Measurements from ENCODE around the gene KNSTRN.
A peak's percentile ranks its signal among the peaks of the same experiment; 100 is the strongest.

KNSTRN gene

DNA sequence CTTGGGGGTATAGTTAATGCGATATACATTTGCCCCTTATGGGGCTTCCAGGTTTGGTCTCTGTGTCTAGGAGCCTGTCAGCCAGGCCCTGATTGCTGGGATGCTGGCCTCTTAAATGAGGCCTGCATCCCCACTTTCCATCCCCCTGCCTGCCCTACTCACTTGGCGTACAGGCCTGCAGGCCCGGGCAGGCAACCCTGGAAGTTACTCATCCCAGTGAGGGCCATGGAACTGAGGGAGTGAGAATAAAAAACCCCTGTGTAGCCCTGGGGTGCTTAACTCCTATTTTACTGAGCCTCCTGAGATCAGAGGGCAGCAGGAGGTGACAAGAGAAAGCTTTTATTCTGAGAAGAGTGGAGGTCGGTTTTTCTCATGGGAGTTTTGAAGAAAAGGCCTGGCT lies 22.5 kb upstream of the KNSTRN start:
- Histone ChIP-seq H3K4me1 (ENCODE audit: control insufficient read depth, insufficient read depth, low read length) (peaks cover 4% of the 10 kb centered on the region), H3K27me3 (ENCODE audit: control insufficient read depth, insufficient read depth, low read length) (peaks cover 48% of the 10 kb centered on the region), H3K4me3 (ENCODE audit: low read depth, low read length) (no peak overlapping the region), H3K36me3 (ENCODE audit: control insufficient read depth, insufficient read depth, low read length) (no peaks in the 10 kb centered on the region), H3K9ac (ENCODE audit: low read depth, low read length) (no peak overlapping the region), H3K9me3 (ENCODE audit: control insufficient read depth, insufficient read depth, low read length) (no peaks in the 10 kb centered on the region)

DNA sequence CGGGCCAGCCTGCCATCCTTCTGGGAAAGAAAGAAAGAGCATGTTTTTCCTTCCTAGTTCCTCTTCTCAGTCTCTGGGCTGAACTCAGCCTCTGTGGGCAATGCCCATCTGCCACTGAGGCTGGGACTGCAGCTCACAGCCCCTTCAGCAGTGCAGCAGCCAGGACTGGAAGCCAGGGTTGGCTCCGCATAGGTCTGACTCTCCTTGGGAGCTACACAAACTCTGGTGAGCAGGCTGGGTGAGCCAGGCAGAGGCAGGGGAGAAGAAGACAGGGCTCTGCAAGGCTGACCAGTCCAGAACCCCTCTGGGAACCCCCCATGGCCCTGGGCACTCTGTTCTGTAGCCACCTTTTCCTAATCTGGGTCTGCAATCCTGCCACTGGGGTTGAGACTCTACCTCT lies 20.9 kb upstream of the KNSTRN start:
- no peaks in the 10 kb centered on the region for H3K9me3 ChIP-seq (ENCODE audit: control insufficient read depth, insufficient read depth, low read length)
- H3K4me1 ChIP-seq (ENCODE audit: control insufficient read depth, insufficient read depth, low read length): peaks cover 4% of the 10 kb centered on the region
- peaks cover 46% of the 10 kb centered on the region for H3K27me3 ChIP-seq (ENCODE audit: control insufficient read depth, insufficient read depth, low read length)
- H3K9ac ChIP-seq (ENCODE audit: low read depth, low read length): no peak overlapping the region
- no peak overlapping the region for H3K4me3 ChIP-seq (ENCODE audit: low read depth, low read length)
- no peaks in the 10 kb centered on the region for H3K36me3 ChIP-seq (ENCODE audit: control insufficient read depth, insufficient read depth, low read length)

DNA sequence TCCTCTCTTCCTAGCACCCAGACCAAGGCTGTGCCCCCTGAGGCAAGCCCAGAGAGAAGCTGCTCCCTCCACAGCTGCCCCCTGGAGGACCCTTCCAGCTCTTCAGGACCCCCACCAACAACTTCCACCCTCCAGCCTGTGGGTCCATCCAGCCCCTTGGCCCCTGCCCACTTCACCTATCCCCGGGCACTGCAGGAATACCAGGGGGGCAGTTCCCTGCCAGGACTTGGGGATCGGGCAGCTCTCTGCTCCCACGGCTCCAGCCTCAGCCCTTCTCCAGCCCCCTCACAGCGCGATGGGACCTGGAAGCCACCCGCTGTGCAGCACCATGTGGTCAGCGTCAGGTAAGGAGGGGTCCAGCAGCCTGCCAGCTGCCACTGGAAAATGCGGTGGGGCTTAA lies 18.9 kb upstream of the KNSTRN start:
- no peak overlapping the region for H3K4me3 ChIP-seq (ENCODE audit: low read depth, low read length)
- no peaks in the 10 kb centered on the region for H3K9me3 ChIP-seq (ENCODE audit: control insufficient read depth, insufficient read depth, low read length)
- peaks cover 56% of the 10 kb centered on the region for H3K27me3 ChIP-seq (ENCODE audit: control insufficient read depth, insufficient read depth, low read length)
- no peaks in the 10 kb centered on the region for H3K36me3 ChIP-seq (ENCODE audit: control insufficient read depth, insufficient read depth, low read length)
- peaks cover 4% of the 10 kb centered on the region for H3K4me1 ChIP-seq (ENCODE audit: control insufficient read depth, insufficient read depth, low read length)
- no peak overlapping the region for H3K9ac ChIP-seq (ENCODE audit: low read depth, low read length)

DNA sequence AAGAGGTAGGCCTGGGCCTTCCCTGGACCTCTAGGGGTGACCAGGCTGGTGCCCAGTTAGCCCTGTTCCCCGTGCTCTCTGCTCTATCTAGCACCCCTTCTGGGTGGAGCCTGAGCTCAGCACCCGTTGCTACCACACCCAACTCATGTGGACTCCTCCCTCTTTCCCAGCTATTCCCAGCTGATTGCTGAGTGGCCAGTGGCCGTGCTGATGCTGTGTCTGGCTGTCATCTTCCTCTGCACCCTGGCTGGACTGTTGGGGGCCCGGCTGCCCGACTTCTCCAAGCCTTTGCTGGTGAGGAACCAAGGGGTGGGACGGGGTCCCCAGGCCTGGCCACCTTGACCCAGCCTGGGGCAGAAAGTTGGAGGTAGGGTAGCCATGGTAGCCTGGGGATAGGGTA lies 18.3 kb upstream of the KNSTRN start:
- Histone ChIP-seq H3K27me3 (ENCODE audit: control insufficient read depth, insufficient read depth, low read length) (peaks cover 57% of the 10 kb centered on the region), H3K4me1 (ENCODE audit: control insufficient read depth, insufficient read depth, low read length) (peaks cover under 1% of the 10 kb centered on the region), H3K9me3 (ENCODE audit: control insufficient read depth, insufficient read depth, low read length) (no peaks in the 10 kb centered on the region), H3K4me3 (ENCODE audit: low read depth, low read length) (no peak overlapping the region), H3K36me3 (ENCODE audit: control insufficient read depth, insufficient read depth, low read length) (no peaks in the 10 kb centered on the region), H3K9ac (ENCODE audit: low read depth, low read length) (no peak overlapping the region)

DNA sequence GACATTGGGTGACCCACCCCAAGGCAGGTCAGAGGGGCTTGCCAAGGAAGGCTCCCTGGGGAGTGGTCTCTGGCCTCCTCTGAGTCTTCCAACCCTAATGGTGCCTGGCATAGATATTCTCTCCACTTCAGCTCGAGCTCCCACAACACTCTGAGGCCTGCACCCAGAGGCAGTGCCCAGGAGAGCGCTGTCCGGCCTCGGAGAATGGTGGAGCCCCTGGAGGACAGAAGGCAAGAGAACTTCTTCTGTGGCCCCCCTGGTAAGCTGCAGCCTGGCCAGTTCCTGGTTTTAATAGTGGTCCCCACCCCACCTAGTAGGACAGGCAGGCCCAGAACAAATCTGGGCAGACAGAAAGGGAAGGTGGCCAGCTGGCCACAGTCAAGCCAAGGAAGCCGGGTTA lies 17.5 kb upstream of the KNSTRN start:
- no peaks in the 10 kb centered on the region for H3K9me3 ChIP-seq (ENCODE audit: control insufficient read depth, insufficient read depth, low read length)
- H3K27me3 ChIP-seq (ENCODE audit: control insufficient read depth, insufficient read depth, low read length): peaks cover 52% of the 10 kb centered on the region
- H3K36me3 ChIP-seq (ENCODE audit: control insufficient read depth, insufficient read depth, low read length): no peaks in the 10 kb centered on the region
- no peak overlapping the region for H3K4me3 ChIP-seq (ENCODE audit: low read depth, low read length)
- H3K4me1 ChIP-seq (ENCODE audit: control insufficient read depth, insufficient read depth, low read length): no peaks in the 10 kb centered on the region
- no peak overlapping the region for H3K9ac ChIP-seq (ENCODE audit: low read depth, low read length)

DNA sequence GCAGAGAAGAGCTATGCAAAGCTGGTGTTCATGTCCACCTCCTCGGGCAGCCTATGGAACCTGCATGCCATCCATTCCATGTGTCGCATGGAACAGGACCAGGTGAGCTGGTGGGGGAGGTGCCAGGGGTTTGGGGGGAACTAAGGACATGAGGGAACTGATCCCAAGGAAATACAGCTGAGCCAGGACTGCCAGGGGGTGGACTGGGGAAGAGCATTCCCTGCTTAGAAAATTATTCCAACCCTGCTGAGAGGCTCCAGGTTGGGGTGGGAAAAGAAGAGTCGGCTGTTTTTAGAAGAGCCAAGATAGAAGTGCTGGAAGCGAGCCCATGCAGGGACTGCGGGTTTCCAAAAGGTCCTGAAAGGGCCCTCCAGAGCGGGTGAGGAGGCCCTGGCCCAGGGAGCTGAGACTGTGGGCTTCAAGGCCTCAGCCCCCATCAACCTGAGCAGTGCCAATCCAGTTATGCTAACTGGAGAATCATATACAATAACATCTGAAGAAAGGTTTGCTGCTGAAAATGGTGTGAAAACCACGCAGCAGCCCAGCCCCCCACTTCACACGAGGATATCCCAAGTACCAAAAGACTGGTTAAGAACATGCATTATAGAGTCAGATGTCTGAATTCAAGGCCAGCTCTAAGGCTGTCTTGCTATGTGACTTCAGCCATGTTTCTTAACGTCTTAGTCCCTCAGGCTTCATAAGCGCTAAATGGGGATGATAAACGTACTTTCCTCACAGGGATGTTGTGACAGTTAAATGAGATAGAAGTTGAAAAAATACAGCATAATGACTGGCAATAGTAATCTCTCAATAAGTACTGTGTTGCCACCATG lies 16.7 kb upstream of the KNSTRN start:
- Histone ChIP-seq H3K4me1 (ENCODE audit: control insufficient read depth, insufficient read depth, low read length) (no peaks in the 10 kb centered on the region), H3K4me3 (ENCODE audit: low read depth, low read length) (no peak overlapping the region), H3K27me3 (ENCODE audit: control insufficient read depth, insufficient read depth, low read length) (peaks cover 57% of the 10 kb centered on the region), H3K9ac (ENCODE audit: low read depth, low read length) (no peak overlapping the region), H3K36me3 (ENCODE audit: control insufficient read depth, insufficient read depth, low read length) (no peaks in the 10 kb centered on the region), H3K9me3 (ENCODE audit: control insufficient read depth, insufficient read depth, low read length) (no peaks in the 10 kb centered on the region)

DNA sequence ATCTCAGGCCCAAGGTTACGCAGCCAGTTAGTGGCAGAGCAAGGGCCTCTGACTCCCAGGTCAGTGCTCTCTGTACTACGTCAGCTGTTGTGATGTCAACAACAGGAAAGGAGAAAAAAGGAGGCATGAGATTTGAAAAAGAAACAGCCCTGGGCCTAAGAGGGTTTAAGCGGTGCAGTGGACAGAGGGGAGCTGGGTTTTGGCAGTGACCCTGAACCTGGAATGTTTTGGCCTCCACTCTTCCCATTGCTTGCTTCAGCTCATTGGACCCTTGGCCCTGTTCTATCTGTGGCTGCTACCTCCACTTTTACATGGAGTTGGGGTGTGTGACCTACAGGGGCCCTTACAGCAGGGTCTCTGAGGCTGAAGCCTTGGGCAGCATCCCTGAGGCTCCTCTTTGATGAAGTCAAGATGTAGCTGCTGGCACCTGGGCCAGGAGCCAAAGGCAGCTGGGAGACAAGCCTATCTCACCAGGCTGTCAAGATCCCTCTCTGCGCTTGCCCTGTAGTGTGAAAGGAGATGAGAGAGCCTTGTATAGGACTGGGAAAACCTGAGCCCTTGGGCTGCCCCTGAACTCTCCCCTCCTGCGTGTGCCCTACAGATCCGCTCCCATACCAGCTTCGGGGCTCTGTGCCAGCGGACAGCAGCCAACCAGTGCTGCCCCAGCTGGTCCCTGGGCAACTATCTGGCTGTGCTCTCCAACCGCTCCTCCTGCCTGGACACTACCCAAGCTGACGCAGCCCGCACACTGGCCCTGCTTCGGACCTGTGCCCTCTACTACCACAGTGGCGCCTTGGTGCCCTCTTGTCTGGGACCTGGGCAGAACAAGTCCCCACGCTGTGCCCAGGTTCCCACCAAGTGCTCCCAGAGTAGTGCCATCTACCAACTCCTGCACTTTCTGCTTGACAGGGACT lies 15.8 kb upstream of the KNSTRN start:
- Histone ChIP-seq H3K4me1 (ENCODE audit: control insufficient read depth, insufficient read depth, low read length) (no peaks in the 10 kb centered on the region), H3K9me3 (ENCODE audit: control insufficient read depth, insufficient read depth, low read length) (no peaks in the 10 kb centered on the region), H3K4me3 (ENCODE audit: low read depth, low read length) (no peak overlapping the region), H3K36me3 (ENCODE audit: control insufficient read depth, insufficient read depth, low read length) (no peaks in the 10 kb centered on the region), H3K27me3 (ENCODE audit: control insufficient read depth, insufficient read depth, low read length) (peaks cover 52% of the 10 kb centered on the region), H3K9ac (ENCODE audit: low read depth, low read length) (no peak overlapping the region)

DNA sequence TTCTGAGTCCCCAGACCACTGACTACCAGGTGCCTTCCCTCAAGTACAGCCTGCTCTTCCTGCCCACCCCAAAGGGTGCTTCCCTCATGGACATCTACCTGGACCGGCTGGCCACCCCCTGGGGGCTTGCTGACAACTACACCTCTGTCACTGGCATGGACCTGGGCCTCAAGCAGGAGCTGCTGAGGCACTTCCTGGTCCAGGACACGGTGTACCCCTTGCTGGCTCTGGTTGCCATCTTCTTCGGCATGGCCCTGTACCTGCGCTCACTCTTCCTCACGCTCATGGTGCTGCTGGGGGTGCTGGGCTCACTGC lies 15.2 kb upstream of the KNSTRN start:
- Histone ChIP-seq H3K4me1 (ENCODE audit: control insufficient read depth, insufficient read depth, low read length) (no peaks in the 10 kb centered on the region), H3K36me3 (ENCODE audit: control insufficient read depth, insufficient read depth, low read length) (no peaks in the 10 kb centered on the region), H3K4me3 (ENCODE audit: low read depth, low read length) (peak overlapping the region; percentile 45), H3K9me3 (ENCODE audit: control insufficient read depth, insufficient read depth, low read length) (no peaks in the 10 kb centered on the region), H3K9ac (ENCODE audit: low read depth, low read length) (no peak overlapping the region), H3K27me3 (ENCODE audit: control insufficient read depth, insufficient read depth, low read length) (peaks cover 46% of the 10 kb centered on the region)

DNA sequence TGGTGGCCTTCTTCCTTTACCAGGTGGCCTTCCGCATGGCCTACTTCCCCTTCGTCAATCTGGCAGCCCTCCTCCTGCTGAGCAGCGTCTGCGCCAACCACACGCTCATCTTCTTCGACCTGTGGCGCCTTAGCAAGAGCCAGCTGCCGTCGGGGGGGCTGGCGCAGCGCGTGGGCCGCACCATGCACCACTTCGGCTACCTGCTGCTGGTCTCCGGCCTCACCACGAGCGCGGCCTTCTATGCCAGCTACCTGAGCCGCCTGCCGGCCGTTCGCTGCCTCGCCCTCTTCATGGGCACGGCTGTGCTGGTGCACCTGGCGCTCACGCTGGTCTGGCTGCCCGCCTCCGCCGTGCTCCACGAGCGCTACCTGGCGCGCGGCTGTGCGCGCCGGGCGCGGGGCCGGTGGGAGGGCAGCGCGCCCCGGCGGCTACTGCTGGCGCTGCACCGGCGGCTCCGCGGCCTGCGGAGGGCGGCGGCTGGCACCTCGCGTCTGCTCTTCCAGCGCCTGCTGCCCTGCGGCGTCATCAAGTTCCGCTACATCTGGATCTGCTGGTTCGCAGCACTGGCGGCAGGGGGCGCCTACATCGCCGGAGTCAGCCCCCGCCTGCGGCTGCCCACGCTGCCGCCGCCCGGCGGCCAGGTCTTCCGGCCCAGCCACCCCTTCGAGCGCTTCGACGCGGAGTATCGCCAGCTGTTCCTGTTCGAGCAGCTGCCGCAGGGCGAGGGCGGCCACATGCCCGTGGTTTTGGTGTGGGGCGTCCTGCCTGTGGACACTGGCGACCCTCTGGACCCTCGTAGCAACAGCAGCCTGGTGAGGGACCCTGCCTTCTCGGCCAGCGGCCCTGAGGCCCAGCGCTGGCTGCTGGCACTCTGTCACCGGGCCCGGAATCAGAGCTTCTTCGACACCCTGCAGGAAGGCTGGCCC lies 14.6 kb upstream of the KNSTRN start:
- Histone ChIP-seq H3K4me3 (ENCODE audit: low read depth, low read length) (peak overlapping the region; percentile 45), H3K9ac (ENCODE audit: low read depth, low read length) (no peak overlapping the region), H3K27me3 (ENCODE audit: control insufficient read depth, insufficient read depth, low read length) (peaks cover 44% of the 10 kb centered on the region), H3K9me3 (ENCODE audit: control insufficient read depth, insufficient read depth, low read length) (no peaks in the 10 kb centered on the region), H3K36me3 (ENCODE audit: control insufficient read depth, insufficient read depth, low read length) (no peaks in the 10 kb centered on the region), H3K4me1 (ENCODE audit: control insufficient read depth, insufficient read depth, low read length) (no peaks in the 10 kb centered on the region)

DNA sequence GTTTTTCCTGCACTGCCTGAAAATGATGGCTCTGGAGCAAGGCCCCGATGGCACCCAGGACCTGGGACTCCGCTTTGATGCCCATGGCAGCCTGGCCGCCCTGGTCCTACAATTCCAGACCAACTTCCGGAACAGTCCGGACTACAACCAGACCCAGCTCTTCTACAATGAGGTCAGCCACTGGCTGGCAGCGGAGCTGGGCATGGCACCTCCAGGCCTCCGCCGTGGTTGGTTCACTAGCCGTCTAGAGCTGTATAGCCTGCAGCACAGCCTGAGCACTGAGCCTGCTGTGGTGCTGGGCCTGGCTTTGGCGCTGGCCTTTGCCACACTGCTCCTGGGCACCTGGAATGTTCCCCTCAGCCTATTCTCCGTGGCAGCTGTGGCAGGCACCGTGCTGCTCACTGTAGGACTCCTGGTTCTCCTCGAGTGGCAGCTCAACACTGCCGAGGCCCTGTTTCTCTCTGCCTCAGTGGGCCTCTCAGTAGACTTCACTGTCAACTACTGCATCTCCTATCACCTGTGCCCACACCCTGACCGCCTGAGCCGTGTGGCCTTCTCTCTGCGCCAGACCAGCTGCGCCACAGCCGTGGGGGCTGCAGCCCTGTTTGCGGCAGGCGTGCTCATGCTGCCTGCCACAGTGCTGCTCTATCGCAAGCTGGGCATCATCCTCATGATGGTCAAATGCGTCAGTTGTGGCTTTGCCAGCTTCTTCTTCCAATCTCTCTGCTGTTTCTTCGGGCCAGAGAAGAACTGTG lies 13.6 kb upstream of the KNSTRN start:
- Histone ChIP-seq H3K9ac (ENCODE audit: low read depth, low read length) (no peak overlapping the region), H3K36me3 (ENCODE audit: control insufficient read depth, insufficient read depth, low read length) (no peaks in the 10 kb centered on the region), H3K27me3 (ENCODE audit: control insufficient read depth, insufficient read depth, low read length) (peaks cover 44% of the 10 kb centered on the region), H3K9me3 (ENCODE audit: control insufficient read depth, insufficient read depth, low read length) (no peaks in the 10 kb centered on the region), H3K4me3 (ENCODE audit: low read depth, low read length) (no peak overlapping the region), H3K4me1 (ENCODE audit: control insufficient read depth, insufficient read depth, low read length) (no peaks in the 10 kb centered on the region)

DNA sequence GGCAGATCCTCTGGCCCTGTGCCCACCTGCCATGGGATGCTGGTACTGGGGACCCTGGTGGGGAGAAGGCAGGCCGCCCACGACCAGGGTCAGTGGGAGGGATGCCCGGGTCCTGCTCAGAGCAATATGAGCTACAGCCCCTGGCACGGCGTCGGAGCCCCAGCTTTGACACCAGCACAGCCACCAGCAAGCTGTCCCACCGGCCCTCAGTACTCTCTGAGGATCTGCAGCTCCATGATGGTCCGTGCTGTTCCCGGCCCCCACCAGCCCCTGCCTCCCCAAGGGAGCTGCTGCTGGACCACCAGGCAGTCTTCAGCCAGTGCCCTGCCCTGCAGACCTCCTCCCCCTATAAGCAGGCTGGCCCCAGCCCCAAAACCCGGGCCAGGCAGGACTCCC lies 13.0 kb upstream of the KNSTRN start:
- no peak overlapping the region for H3K4me3 ChIP-seq (ENCODE audit: low read depth, low read length)
- H3K36me3 ChIP-seq (ENCODE audit: control insufficient read depth, insufficient read depth, low read length): no peaks in the 10 kb centered on the region
- no peaks in the 10 kb centered on the region for H3K4me1 ChIP-seq (ENCODE audit: control insufficient read depth, insufficient read depth, low read length)
- no peak overlapping the region for H3K9ac ChIP-seq (ENCODE audit: low read depth, low read length)
- peaks cover 41% of the 10 kb centered on the region for H3K27me3 ChIP-seq (ENCODE audit: control insufficient read depth, insufficient read depth, low read length)
- H3K9me3 ChIP-seq (ENCODE audit: control insufficient read depth, insufficient read depth, low read length): no peaks in the 10 kb centered on the region
